Measurements from ENCODE around the gene DCDC1.
"Not testable (repeated sequence)": the region's sequence is repeated elsewhere in the genome, so short reads cannot be mapped to it uniquely, and the experiment has no call there.

DCDC1 gene

DNA sequence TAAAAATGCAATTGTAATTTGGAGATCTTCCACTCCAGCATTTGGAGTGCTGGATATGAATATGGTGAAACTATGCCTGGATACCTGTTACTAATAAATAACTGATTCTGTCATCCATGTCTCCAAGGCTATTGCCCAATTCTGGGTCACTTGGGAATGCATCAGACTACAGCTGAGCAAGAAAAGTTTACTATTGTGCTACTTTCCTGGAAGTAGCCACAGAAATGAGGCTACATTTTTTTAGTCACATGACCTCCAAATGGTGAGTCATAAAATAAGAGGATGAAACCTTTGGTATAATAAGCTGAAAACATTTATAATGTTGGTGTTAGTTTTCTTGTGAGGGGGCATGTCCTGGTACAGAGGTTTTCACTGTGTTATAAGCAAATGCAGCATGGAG, 44.4 kb downstream of the DCDC1 start:
- DNase-seq = no peak

DNA sequence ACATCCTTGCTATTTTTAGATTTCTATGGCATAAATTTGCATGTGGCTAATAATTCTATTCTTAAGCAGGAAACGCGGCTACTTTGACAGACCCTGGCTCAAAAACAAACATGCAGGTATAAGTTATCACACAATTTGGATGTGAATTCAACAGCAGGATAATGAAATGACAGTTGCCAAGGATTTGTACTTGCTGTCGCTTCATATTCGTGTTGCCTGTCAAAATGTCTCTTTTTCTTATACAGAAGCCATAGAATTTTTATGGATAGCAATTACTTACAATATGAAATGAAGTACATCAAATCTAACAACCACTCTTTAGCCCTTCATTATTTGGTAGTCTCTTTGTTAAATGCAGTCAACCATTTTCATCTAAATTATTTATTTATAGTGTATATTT, 46.4 kb downstream of the DCDC1 start:
- no peak for DNase-seq

DNA sequence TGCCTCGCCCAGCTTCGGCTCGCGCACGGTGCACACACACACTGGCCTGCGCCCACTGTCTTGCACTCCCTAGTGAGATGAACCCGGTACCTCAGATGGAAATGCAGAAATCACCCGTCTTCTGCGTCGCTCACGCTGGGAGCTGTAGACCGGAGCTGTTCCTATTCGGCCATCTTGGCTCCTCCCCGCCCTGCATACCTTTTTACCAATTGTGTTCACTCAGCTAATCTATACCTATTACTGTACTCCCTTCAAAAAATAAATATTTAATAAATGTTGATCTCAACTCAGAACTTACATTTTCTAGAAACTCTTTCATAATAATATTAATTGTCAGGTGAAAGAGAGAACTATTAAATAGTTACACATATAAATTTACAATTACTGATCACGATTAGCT, 48.0 kb downstream of the DCDC1 start:
- DNase-seq = not testable (repeated sequence)

DNA sequence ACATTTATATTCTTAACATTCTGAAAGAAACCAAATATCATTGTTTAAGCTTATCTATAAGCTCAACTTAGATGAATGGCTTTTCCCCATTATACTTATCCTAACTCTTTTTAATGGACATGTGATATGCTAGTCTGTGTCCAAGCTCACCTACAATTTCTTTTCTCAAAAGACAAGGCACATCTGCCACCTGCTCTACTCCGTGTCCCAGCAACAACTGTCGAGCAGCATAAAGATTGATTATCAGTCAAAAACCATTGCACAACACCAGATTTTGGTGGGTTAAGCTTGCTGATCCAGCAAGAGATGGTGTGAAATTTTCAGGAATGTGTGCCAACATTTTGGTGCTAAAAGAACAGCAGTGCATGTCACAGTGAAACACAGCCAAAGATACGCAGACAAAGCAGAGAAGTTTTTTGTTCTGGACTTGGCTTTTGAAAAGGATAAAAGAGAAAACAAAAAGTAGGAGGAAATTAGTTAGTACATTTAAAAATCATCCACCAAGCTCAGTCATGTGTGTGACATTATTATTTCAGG, 65.8 kb downstream of the DCDC1 start:
- DNase-seq = no peak

DNA sequence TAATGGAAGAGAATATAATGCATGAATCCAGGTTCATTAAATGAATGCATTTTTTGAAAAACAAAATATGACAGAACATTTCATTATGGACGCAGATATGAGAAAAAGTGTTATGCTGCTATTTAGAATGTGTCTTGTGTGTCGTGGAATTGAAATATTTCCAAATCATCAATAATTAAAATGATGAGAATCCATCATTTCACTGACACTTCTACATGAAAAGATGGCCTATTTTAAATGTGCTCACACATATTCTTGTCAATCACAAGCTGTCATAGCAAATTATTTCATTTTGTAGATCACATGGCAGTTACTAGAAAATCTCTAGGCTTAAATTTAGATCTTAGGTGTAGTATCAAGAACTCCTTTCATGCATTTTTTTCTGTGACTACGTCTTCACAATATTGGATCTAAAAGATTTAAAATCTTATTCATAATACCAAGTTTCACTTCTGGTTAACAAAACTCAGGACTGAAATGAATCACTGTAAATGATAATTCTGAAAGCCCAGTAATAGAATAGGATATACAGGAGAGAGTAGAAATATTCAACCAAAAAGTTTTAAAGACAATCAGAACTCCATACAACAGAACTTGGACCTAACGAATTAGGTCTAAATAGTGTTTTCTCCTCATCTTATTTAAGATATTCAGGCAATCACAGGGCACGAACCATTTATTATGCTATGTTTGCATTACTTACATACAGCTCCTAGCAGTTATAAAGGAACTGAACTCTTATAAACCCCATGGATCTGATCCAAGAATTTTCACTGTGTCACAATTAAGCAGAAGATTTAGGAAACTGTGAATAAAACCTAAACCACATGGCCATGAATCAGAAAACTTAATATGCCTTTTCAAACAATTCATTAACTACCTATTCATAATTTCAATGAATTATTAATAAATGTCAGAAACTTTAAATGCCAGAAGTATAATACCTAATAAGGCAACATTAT, 67.7 kb downstream of the DCDC1 start:
- DNase-seq = no peak

DNA sequence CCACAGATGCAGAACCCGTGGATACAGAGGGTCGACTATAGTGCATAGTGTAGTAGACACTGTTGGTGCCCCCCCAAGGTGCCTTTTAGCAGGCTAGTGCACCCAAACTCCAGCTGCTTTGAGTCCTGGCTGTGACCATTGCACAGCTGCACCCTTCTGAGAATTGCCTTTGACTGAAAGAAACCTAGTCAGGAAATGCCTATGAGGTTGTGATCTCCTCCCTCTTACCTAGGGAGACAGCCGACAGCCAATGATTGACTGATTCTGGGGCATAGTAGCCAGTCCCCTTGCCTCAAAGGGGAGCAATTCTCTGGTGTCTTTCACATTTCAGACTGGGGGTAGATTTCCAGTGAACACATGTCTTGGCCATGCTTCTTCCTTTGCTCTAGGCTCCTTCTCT, 74.2 kb downstream of the DCDC1 start:
- no peak for DNase-seq

DNA sequence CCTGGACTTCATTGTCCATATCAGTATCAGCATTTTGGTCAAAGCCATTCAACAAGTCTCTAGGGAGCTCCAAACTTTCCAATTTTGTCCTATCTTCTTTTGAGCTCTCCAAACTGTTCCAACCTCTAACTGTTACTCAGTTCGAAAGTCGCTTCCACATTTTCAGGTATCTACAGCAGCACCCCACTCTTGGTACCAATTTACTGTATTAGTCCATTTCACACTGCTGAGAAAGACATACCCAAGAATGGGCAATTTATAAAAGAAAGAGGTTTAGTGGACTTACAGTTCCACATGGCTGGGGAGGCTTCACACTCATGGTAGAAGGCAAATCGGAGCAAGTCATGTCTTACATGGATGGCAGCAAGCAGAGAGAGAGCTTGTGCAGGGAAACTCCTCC, 96.0 kb downstream of the DCDC1 start:
- not testable (repeated sequence) for DNase-seq

DNA sequence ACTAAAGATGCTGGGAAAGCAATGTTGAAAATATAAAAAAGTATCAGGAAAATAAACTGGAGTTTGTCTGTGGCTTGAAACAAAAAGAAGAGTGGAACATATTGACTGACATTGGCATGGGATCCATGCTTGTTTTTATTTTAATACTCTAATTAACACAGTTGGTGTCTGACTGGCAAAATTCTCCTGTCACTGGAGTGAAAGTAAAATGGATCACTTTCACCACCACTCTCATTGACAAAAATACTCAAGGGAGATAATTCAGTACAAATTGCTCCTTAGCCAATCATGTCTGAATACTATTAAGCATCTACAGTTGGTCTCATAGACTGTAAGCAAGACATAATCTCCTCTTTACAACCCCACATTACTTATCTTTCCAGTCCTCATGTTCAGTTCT, 101.8 kb downstream of the DCDC1 start:
- no peak for DNase-seq

DNA sequence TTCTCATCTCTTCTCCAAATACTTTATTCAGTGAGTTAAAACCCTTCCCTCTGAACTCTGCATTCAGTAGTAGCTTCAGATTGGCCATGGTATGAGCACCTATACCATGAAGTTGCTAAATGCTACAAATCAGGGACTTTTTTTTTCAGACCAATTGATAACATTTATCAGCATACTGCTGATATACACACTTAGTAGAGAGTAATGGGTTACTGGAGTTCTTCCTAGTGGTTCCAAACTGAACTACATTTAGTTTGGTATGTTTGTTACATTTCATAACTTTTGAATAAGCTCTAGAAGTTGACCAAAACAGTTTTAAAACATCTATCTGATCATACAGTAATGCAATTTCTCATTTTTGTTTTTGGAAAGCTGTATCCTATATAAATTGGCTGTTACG, 104.7 kb downstream of the DCDC1 start:
- no peak for DNase-seq

DNA sequence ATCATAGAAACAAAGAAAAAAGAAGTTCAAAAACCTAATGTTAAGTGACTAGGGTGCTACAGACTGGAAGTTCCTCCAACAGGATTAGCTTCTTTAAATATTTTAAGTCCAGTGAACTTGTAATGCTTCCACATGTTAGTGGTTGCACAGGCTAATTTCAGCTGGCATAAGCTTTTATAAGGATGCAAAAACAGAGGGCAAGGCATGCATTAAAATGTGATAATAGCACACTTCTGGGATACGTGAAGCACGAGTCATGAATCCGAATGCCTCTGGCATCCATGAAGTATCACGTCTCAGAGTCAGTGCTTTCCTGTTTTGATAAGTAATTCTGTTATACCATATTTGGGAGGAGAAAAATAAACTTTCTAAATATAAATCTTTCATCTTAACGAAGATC, 106.8 kb downstream of the DCDC1 start:
- DNase-seq = no peak

DNA sequence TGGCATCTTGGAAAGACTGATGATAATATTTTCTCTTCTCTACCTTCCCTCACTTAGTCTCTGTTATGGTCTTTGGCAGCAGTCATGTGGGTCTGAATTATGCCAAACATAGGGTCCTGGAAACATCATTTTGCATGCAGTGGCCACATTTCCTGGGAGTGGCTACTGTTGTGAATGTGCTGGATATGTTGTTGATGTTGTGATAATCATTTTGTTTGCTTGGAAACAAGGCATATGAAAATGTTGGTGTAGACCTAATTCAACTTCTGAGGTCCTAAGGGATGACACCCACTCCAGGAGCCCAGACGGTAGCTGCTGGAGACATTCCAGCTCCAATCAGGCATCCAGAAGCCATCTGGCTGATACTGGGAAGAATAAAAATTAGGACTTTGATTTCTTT, 109.7 kb downstream of the DCDC1 start:
- no peak for DNase-seq

DNA sequence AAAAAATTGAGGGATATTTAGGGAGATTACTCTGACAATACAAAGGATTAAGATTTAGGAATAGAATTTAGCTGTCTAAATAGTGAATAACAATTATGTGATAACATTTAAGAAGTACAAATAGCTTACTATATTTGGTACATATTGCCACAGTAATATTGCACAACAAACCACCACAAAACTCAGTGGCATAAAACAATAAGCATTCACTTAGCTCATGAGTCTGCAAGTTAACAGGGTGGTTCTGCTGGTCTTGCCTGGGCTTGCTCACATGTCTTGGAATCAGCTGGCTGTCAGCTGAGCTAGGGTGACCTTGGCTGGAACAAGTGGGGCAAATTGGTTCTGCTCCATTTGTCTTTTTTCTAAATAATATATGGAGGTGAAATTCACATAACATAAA, 115.1 kb downstream of the DCDC1 start:
- no peak for DNase-seq

DNA sequence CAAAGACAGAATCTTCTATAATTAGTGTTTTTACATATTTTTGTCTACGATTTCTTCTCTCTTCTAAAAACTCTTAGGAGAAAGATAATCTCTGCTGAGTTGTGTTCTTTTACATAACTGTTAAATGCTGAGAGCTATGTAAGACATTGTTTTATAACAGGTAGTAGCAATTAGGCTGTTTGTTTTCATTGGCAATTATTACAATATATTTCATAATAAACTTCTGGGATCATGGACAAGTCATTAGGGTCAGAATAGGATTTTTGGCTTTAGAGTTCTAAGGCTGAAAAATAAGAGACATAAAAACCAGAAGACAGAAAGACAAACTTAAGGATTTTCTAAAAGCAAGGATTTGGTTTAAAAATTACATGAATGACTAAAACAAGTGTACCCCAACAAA, 120.8 kb downstream of the DCDC1 start:
- DNase-seq = no peak

DNA sequence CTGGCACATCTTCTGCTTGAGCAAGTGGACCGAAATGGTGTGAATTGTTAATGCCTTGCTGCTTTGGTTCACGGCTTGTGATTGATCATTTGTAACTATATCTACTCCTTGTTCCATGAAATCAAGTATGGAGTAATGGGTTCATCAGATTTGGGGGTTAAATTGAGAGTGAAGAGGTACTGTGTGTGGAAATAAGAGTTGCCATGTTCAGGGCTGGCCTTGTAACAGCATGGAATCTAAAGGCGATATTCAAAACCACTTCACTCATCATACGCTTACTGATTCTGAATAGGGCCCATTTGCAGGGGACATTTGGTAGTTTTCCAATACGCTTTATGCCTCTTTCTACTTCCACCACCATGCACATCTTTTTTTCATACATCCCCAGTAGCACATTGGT, 122.2 kb downstream of the DCDC1 start:
- DNase-seq = no peak

DNA sequence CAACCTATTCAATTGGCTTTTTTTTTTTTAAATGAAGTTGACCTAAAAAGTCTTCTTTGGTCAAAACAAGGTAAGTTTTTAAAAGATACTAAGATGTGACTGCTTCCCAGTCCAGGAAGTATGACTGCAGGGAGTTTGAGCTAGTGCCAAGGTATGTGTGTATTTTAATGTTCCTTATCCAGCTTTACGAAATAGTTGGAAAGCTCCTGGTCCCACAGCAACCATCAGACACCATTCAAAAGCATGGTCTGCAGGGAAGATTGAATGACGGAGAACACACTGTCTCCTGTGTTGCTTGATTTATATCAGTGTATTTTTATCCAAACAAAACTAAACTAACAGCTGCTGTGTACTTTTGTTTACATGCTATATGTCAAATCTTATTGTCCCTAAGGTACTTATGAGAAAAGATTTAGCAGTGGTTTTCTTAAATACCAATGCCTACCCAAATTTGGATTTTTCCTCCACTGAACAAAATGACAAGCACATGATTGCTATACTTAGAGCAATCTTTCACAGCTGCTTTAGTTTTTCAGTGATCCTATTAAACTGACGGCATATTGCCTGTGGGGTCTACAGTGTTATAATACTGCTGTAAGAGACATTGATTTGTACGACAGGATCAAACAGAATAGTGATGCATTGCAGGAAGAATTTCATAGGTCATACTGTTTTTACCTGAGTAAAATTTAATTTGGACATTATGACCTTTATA, 122.9 kb downstream of the DCDC1 start:
- DNase-seq = no peak

DNA sequence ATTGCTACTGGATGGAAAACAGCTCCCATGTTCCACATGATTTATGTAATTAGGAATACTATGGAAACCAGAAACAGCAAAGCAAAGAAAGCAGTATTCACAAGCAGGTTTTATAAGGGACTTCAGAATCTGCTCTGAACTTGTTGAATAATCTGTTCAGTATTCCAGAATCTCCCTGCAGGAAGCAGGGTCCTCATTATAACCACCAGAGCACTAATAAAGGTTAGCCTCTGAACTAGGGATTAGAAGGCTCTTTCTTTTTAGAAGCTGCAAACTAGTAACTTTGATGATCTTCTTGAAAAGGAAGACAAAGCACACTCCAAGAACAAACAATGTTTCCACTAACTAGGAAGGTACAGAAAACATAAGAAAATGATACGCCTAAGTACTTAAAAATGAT, 125.8 kb downstream of the DCDC1 start:
- no peak for DNase-seq

DNA sequence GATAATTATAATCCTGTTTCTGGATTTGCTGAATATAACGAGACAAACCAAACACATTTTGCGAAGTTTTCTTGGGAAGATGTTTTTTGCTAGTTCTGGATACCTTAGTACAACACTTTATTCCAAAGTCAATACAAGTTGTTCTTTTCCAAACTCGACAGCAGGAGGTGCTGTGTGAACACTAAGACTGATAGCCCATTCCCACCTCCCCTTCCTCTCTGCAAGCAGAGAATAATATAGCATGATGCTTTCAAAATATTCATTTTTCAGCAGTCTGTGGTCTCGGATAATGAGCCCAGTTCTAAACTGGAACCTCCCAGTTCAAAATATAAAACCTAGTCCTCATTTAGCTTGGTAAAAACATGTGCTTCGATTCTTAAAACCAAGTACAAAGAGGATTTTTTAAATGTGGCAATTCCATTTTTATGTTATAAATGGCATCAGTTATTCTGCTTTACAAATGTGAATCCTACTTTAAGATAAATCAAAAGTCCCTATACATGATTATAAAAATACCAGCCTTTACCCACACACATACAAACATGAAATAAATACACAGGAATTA, 129.1 kb downstream of the DCDC1 start:
- DNase-seq = peak; percentile 30

DNA sequence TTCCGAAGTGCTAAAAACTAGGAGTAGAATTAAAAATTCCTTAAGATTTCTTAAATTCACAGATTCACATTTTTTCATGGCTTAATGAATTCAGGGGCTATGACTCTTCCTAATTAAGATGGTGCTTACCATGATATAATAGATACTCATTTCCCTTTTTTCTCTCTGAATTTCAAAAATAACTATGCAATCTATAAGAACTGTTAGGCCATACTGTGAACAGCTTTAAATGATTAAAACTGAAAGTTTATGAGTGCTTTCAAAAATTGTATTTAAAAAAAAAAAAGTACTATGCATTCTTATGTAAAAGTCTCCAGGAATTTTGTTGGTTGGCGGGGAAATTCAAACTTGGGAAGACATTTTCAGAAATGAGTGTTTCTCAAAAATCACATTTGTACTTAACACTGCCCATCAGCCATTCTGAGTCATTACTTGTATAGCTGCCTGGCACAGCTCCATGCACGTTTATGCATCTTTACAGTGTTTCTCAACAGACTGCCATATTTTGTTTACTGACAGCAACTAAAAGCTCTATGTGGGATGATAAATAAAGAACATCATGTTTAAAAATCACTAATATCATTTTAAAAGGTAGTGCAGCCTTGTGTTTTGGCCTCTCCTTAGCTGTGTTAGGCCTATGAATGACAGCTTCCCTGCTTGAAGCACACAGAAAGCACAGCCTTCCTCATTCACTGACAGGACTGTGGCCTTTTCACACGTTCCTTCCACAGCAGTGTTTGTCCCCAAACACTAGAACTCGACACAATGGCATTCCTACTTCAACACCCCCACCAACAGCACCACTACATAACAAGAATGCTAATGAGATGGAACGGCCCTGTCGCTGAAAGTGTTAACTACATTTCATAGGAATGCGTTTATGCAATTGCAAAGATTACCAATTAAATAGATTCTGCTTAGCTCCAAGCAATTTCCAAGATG, 131.4 kb downstream of the DCDC1 start:
- no peak for DNase-seq

DNA sequence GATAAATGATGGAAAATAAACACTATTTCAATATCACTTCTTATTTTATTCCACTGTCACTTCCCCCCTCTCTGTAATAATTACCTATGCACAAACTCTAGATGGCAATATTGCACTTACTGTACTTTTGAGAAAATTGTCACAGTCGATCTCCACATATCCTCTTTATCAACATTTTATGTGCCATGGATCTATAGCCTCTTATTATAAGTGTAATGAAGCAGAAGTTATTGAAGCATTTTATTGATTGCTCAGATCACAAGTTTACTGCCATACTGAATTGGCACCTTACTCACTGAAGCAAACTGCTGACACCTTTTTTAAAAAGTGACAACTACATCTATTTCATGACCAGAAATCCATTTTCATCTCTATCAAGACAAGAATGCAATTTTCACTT, 133.4 kb downstream of the DCDC1 start:
- DNase-seq = no peak

DNA sequence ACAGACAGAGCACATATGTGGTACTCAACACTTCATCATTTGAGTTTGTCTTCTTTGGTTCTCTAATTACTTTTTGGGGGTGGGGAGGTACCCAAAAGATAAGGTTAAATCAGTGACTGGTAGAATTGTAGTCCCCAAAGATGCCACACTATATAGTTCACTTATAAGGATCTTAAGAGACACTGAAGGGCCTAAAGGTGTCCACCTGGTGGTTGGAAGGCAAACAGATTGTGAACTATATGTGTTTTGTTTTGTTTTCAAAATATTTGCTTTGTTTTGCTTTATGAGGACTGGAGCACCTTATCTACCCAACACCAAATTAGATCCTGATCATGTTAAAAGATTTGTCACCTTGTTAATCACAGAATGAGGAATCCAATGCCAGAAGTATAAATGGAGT, 136.1 kb downstream of the DCDC1 start:
- no peak for DNase-seq

DNA sequence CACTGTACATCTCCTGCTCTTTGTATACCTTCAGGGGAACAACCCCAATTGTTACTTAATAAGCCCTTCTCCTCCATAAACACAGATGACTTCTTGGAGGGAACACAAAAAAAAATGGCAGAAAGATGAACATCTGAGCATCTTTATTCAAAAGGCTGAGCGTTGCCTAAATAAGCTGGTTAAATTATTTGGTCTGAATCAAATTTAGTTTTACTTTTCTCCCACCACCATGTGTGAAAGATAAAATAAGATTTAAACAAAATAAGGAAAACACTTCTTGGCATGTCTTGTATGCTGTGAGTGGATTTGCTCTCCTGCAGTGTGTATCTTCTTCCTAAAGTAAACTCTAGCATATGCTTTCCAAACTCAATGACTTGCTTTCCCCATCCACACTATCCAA, 137.9 kb downstream of the DCDC1 start:
- DNase-seq = no peak

DNA sequence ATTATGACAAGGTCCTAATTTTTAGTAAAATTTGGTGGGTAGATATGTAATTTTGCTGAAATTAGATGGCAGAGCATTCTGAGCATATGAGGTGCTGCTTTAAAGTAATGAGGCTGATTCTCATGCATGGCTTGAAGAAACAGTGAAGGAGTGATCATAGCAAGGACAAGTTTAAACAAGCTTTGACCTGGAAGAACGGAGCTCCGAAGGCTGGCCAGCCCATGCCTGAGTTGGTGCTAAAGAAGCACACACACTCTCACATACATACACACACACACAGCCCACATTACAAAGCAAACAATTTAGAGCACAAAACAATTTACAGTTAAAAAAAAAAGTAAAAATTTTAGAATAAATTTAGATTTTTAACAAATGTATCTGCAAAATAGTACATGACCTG, 150.7 kb downstream of the DCDC1 start:
- no peak for DNase-seq

DNA sequence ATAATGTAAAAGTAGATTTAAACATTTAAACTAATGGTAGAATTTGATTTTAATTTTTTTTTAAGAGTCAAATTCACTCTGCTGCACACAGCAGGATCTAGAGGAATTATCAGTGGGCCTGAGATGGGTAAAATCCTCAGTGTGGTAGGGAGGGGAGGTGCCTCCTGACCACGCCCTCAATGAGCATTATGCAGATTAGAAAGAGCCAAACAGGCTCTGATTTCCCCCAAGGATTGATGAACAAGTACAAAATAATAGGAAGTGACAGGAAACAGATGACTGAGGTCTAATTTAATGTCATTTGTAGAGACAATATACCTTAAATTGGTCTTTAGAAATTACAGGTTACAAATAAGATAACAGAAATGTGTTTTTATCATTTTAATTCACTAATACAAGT, 155.2 kb downstream of the DCDC1 start:
- no peak for DNase-seq

Data from CD4-positive, alpha-beta T cell treated with Interleukin-21 for 1 hour (primary cell).